GM12872 (cell line): ENCODE measurements around the gene XIRP2.

ENCODE experiments used
- TF ChIP-seq, protein P1 (sequence below): IDR thresholded peaks from 3 replicates; pipeline ENCODE4 v1.5.1; 2011; ENCODE audit warnings: low read depth, mild to moderate bottlenecking, low read length, moderate library complexity; ENCODE audit not compliant: insufficient read depth

Gene XIRP2

DNA sequence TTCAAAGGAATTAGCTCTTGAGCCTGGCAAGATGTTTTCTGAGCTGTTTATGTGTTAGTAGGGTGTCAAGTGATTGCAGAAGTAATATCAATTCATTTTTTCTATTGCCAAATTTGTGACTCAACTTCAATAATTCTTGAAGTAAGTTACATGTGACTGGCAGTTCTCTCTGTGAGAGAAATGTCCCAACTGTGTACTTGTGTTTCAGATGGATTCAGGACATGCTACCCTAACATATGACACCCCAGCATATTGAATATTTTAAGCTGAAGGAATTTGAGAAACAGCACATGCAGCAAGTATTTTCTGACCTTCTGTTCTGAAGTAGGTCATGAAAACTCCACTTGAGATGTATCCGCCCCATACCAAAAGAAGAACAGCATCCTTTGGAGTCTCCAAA is 263.6 kb downstream of the XIRP2 start:
- TF ChIP-seq, protein P1, sequence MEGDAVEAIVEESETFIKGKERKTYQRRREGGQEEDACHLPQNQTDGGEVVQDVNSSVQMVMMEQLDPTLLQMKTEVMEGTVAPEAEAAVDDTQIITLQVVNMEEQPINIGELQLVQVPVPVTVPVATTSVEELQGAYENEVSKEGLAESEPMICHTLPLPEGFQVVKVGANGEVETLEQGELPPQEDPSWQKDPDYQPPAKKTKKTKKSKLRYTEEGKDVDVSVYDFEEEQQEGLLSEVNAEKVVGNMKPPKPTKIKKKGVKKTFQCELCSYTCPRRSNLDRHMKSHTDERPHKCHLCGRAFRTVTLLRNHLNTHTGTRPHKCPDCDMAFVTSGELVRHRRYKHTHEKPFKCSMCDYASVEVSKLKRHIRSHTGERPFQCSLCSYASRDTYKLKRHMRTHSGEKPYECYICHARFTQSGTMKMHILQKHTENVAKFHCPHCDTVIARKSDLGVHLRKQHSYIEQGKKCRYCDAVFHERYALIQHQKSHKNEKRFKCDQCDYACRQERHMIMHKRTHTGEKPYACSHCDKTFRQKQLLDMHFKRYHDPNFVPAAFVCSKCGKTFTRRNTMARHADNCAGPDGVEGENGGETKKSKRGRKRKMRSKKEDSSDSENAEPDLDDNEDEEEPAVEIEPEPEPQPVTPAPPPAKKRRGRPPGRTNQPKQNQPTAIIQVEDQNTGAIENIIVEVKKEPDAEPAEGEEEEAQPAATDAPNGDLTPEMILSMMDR = no peak

DNA sequence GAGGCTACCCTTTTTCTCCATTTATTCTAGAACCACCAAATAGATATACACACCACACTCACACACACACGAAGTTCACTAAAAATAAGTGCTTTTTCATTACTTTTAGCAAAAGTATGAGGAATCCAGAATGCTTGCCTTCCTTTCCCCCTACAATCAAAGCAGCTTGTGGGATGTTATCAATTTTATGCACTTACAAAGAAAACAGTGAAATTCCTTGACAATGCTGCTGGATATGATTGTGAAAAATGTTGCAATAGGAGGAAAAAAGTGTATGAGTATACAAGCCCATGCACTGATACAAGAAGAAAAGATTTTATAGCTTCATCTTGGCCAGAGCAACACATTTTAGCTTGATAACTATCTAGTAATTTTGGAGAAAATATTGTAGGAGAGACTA is 269.2 kb downstream of the XIRP2 start:
- TF ChIP-seq, protein P1 = no peak

DNA sequence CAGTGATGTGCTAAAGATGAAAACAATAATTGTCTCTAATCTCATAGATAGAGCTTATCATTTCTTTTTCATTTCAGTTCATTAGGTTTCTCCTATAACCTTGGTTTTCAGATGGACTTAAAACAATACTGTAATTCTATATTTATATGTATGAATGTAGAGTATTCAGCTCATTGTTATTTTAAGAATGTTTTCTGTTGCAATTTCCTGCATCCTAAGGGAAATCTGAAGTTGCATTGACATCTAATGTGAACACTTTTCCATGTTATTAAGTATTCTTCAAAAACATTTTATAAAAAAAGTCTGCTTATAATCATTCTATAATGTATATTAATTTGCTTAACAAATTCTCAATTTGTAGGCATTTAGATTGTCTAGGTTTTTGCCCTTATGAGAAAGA is 288.9 kb downstream of the XIRP2 start:
- TF ChIP-seq, protein P1 = no peak

DNA sequence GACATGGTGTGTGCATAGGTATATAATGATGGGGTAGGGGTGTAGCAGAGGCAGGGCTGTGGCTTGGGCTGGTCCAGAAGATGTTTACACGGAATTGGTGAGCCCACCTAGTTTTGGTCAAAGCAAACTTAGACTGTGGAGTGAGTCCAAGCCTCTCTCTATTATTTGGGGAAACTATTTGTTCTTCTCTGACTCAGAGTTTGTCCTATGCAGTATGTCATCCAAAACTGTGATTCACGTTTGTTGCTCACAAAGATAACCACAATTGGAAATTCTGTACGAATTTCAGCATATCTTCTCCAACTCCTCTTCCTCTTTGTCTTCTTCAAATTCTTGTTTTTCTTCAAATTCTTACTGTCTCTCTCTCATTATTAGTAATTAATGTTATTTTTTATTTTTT is 292.9 kb downstream of the XIRP2 start:
- TF ChIP-seq, protein P1 = no peak

DNA sequence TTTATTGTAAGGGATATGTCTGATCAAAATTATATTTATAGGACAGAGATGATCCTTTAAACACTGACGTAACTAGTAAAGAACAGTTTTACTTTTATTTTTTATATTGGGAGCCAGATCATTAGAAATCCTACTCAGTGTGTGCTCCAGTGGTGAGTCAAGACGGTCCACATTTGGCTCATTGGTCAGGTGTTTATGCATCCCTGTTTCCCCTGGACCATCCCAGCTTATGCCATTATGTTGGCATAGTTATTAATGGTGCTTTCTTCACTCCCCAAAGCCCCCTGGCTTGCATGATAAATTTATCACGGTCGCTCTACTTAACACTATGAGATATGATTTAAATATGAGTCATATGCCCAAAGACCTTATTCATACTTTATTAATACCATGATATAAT is 293.4 kb downstream of the XIRP2 start:
- TF ChIP-seq, protein P1 = no peak

DNA sequence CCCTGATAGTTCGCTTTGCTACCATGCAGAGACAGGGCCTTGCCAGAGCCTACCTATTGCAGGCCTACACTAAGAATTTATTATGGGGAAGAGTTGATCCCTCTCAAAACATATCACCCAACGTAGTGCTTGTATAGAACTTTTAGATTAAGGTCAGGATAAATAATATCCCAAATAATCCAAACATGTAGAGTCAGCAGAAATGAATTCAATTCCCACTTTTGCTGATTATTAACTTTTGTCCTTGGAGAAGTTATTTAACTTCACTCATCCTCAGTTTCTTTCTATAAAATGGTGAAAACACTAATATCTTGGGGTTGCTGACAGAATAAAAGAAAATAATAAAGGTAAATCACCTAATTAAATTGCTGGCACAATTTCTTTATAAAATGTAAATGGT is 294.1 kb downstream of the XIRP2 start:
- TF ChIP-seq, protein P1 = no peak

DNA sequence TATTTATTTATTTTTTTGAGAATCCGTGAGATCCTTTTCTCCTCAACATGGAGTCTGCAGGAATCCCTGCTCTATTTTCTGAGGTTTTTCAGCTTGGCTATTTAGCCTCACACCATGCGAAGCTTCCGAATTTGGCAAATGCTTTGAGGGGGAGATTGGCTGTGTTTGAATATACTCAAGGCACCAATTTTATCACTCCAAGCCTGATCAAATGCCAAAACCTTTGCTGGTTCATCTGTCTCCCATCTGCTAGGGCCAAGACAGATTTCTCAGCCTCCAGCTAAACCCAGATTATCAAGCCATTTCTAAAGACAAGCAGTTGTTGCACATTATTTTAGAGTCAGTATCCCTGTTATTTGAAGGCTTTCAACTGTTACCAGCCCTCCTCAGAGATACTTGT is 295.7 kb downstream of the XIRP2 start:
- TF ChIP-seq, protein P1 = no peak

DNA sequence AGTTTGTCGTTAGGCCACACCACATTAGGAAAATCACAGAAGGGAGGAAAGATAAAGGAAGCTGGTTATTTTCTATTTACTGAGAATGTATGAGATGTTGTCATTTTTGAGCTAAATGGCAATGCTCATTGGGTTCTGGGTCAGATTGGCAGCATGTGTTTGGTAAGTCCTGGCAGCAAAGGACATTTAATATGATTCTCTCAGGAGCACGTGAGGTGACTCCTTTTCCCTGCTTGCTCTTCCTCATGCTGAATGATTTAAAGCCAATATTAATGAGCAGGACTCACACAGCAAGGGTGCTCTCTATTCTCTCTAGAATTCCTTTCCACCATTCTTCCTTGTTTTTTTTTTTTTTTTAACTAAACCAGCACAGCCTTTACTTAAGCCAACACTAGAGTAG is 298.2 kb downstream of the XIRP2 start:
- TF ChIP-seq, protein P1 = no peak
